Effector CD8-positive, alpha-beta T cell (primary cell): ENCODE measurements around the gene APBA1.

ENCODE experiments used
- DNase-seq: peaks from one replicate; lab custom pipeline; 2025; lab: John Stamatoyannopoulos, UW
- total RNA-seq, 4 experiments: gene quantifications; one replicate each; lab custom pipeline; 2026; lab: John Stamatoyannopoulos, UW

The APBA1 gene
- total RNA-seq = 0.29 to 1.4 (median 0.47) reads per million in 4 experiments

GRCh38 chr9:69671879-69672595 lies at the start of gene APBA1:
TSS of gene APBA1 (minus strand) at chr9:69672371.
- DNase-seq = peak; percentile 26

- DNase-seq = no peak
These were observed 47.8 kb upstream of the APBA1 start for GRCh38 chr9:69719983-69720382.

GRCh38 chr9:69719367-69719766 lies 47.2 kb upstream of the APBA1 start:
- no peak for DNase-seq

- no peak for DNase-seq
These were observed 46.0 kb upstream of the APBA1 start for GRCh38 chr9:69718218-69718617.

GRCh38 chr9:69715825-69716224 lies 43.7 kb upstream of the APBA1 start:
- no peak for DNase-seq

GRCh38 chr9:69715096-69715495 lies 42.9 kb upstream of the APBA1 start:
- no peak for DNase-seq

GRCh38 chr9:69697475-69697874 lies 25.3 kb upstream of the APBA1 start:
- no peak for DNase-seq

GRCh38 chr9:69696802-69697201 lies 24.6 kb upstream of the APBA1 start:
- no peak for DNase-seq

- DNase-seq = no peak
These were observed 17.9 kb upstream of the APBA1 start for GRCh38 chr9:69689991-69690538.

GRCh38 chr9:69683927-69684326 lies 11.8 kb upstream of the APBA1 start:
- DNase-seq = no peak

- no peak for DNase-seq
These were observed 6.8 kb upstream of the APBA1 start for GRCh38 chr9:69678843-69679538.

GRCh38 chr9:69677931-69678330 lies 5.8 kb upstream of the APBA1 start:
- DNase-seq = no peak

GRCh38 chr9:69675563-69675962 lies 3.4 kb upstream of the APBA1 start:
- DNase-seq = no peak

- DNase-seq = no peak
These were observed 2.7 kb upstream of the APBA1 start for GRCh38 chr9:69674716-69675438.

- DNase-seq = no peak
These were observed 2.0 kb upstream of the APBA1 start for GRCh38 chr9:69674112-69674685.

- no peak for DNase-seq
These were observed 1.1 kb upstream of the APBA1 start for GRCh38 chr9:69673311-69673640.

- peak; percentile 57 for DNase-seq
These were observed 582 bp upstream of the APBA1 start for GRCh38 chr9:69672596-69673310.

GRCh38 chr9:69671311-69671878 lies 776 bp downstream of the APBA1 start:
- no peak for DNase-seq

GRCh38 chr9:69667306-69667705 lies 4.9 kb downstream of the APBA1 start:
- no peak for DNase-seq

GRCh38 chr9:69660304-69660703 lies 11.9 kb downstream of the APBA1 start:
- no peak for DNase-seq

- DNase-seq = no peak
These were observed 13.0 kb downstream of the APBA1 start for GRCh38 chr9:69658987-69659675.
